Nucleus accumbens (tissue), 56 donors: ENCODE results near the gene UBE2E2.

ENCODE experiments used
- DNase-seq, 56 donors: peaks; one replicate each; lab custom pipeline; 2025; lab: John Stamatoyannopoulos, UW

Gene UBE2E2

GRCh38 chr3:23238578-23238977 is 35.5 kb downstream of the UBE2E2 start:
- no peak for DNase-seq

DNA sequence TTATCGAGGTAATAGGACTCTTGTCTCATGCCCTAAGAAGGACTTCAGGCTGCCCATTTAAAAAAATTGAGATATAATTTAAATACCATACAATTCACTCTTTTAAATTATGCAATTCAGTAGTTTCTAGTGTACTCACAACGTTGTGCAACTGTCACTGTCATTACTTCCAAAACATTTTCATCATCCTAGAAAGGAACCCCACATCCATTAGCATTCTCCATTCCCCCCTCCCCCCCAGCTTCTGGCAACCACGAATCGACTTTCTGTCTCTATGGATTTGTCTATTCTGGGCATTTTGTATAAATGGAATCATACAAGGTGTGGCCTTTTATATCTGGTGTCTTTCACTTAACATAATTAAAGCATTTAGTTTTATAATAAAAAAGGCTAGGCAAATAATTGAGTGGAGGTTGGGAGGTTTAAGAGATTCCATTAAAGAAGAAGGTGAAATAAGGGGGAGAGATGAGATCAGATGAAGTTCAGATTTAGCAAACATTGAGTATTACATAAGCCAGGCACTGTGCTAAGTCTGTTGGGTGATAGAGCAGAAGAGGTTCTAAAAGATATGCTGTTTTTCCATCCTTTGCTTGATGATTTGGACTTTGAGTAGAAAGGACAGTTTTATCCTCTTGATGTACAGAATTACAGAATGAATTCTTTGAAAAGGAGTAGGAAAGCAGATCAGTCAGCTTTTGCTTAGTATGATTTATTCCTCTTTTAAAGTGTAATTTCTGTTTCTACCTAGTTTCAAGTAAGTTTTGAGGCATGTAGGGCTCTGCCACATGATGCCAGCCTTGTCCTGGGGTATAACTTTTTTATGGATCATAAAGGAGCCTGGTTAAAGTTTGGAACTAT is 36.3 kb downstream of the UBE2E2 start:
- DNase-seq, result peak in 1 of 56 donors; percentile 4

GRCh38 chr3:23240171-23240785 is 37.2 kb downstream of the UBE2E2 start:
- no peak for DNase-seq

- peak in 28 of 56 donors; percentile 2 to 49 (median 21) for DNase-seq
Observed at GRCh38 chr3:23241256-23241655, 38.1 kb downstream of the UBE2E2 start.

DNA sequence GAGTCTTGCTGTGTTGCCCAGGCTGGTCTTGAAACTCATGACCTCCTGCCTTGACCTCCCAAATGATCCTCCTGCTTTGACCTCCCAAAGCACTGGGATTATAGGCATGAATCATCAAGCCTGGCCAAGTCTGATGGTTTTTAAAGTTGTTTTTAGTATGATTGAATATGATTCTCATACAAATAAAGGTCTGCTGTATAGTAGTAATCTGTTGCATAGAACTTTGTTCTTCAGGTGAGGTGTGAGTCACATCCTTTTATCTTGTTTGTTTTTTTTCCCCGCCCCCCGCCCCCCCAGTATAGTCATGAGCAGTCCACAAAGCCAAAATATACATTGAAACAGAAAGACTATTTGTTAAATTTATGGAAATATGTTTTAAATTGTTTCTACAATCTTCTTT is 39.0 kb downstream of the UBE2E2 start:
- DNase-seq, result no peak

GRCh38 chr3:23244324-23245041 is 41.4 kb downstream of the UBE2E2 start:
- no peak for DNase-seq

GRCh38 chr3:23246651-23247050 is 43.5 kb downstream of the UBE2E2 start:
- DNase-seq, result no peak

DNA sequence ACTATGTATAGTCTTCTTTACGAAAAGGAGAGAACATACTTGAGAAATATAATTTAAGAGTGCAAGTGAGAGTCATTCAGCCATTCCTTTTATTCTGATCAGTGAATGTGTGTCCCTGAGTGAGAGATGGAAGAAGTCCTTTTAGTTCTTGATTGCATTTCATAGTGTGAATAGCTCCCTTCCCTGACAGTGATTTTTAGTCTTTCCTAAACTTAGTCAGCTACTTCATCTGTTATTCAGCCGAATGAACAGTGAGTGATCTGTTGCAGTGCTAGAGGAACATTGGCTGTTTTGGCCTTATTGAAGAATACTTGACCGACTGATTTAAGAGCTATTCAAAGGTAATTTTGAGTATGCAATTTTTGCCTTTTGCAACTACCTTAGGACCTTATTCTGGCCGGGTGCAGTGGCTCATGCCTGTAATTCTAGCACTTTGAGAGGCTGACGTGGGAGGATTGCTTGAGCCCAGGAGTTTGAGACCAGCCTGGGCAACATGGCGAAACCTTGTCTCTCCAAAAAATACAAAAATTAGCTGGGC is 45.5 kb downstream of the UBE2E2 start:
- no peak for DNase-seq

DNA sequence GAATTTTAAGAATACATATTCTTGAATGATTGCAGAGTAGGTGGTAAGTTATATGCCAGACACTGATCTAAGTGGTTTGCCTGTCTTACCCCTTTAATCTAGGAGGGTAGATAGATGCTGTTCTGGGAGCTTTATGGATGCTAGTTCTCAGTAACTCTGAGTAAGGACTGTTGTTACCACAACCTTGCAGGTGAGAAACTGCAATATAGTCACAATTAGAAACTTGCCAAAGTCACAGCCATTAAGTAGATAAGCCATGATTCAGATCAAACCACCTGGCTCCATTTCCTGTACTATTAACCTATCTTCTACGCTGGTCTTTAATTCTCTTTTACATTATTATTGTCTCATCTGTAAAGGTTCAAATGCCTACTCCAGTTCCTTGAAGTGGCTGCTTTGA is 46.8 kb downstream of the UBE2E2 start:
- no peak for DNase-seq

DNA sequence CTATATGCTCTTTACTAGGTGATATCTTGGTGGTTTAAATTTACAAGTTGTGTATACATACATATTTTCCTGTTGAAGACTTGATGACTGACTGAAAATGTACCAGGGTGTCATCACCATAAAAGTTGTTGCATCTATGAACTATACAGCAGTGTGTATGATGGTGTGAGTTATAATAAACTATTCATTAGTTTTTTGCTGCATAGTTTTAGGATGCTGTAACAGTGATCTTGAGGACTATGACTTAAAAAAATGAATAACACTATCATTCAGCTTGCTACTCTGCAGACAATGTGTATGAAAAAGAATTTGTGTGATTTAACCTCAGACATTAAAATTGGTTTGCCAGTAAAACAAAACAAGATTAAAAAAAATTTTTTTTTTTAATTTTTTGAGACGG is 49.0 kb downstream of the UBE2E2 start:
- DNase-seq, result no peak

DNA sequence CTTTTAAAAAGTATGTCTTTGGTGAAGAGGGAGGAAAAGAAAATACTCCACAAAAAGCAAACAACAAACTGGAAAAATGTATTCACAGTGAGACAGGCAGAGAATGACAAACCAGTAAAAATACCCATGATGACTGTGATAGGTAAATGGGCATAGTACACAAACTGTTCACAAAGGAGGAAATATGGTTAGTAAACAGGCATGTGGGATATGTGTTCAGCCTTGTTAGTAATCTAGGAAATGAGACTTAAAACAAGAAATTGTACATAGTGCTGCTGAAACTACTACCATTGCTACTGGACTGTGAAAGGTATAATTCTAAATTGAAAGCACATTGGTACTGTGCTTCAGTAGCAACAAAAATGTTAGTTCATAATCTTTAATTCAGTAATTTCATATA is 50.1 kb downstream of the UBE2E2 start:
- no peak for DNase-seq

- DNase-seq, result no peak
Observed at GRCh38 chr3:23254282-23254681, 51.2 kb downstream of the UBE2E2 start.

DNA sequence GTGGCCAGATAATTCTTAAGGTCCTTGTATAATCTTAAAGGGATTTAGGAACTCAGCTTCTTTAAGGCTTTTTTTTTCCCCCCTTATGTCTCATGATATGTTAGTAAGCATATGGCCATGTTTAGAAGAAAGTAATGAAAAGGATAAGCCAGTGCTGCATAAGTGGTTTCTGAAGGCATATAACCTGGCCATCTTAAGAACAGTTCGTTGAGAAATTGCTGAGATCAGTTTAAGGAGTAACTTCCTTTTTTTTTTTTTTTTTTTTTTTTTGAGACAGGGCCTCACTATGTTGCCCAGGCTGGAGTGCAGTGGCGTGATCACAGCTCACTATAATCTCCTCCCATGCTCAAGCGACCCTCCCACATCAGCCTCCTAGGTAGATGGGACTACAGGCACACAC is 51.7 kb downstream of the UBE2E2 start:
- no peak for DNase-seq

- DNase-seq, result no peak
Observed at GRCh38 chr3:23256741-23257435, 53.8 kb downstream of the UBE2E2 start.

- no peak for DNase-seq
Observed at GRCh38 chr3:23258110-23258509, 55.0 kb downstream of the UBE2E2 start.

- DNase-seq, result no peak
Observed at GRCh38 chr3:23259515-23259914, 56.4 kb downstream of the UBE2E2 start.

GRCh38 chr3:23262766-23263165 is 59.6 kb downstream of the UBE2E2 start:
- no peak for DNase-seq

GRCh38 chr3:23263796-23264195 is 60.7 kb downstream of the UBE2E2 start:
- no peak for DNase-seq

- DNase-seq, result no peak
Observed at GRCh38 chr3:23264413-23264812, 61.3 kb downstream of the UBE2E2 start.

DNA sequence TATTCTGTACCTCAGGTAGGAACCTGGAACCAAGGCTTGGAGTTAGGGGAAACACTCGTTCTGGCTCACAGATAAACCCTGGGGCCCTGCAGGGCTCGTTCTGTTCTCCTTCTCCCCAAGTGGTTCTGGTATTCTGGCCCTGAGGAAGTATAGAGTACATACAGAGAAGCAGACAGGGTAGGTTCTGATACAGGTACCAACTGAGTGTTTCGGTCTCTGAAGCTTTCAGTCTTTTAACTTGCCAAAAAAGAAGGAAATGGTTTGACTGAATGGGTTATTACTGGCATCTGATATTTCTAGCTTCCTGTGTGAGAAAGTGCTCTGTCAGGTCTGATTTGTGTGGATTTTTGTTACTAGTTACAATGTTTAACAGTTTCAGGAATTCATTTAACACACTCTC is 67.3 kb downstream of the UBE2E2 start:
- no peak for DNase-seq
